K562 (cell line): ENCODE results near the gene IGFALS. TPM values are rescaled to one million over a fixed set of nuclear protein-coding genes. Genes with fewer than 3 reads are reported as not detected.

Experiments used
- ATF1 ChIP-seq, 2 experiments: fragments of 450-650 bp in 1 of 2; IDR thresholded peaks; 2 replicates each; pipeline ENCODE4 v1.6.1; 2016; ENCODE audit warnings: missing compliant biosample characterization in 1 of 2, missing genetic modification characterization in 1 of 2
- EWSR1 ChIP-seq: fragments of 450-650 bp; IDR thresholded peaks from 2 replicates; pipeline ENCODE4 v1.6.1; 2018; ENCODE audit warnings: borderline replicate concordance, mild to moderate bottlenecking, low read depth, moderate library complexity; ENCODE audit not compliant: partially characterized antibody
- LCOR ChIP-seq: sonication (generic); formaldehyde crosslinking; IDR thresholded peaks from 2 replicates; pipeline ENCODE4 v1.8.0; 2022; ENCODE audit warnings: mild to moderate bottlenecking, missing genetic modification reagents
- NCOA6 ChIP-seq: fragments of 450-650 bp; IDR thresholded peaks from 2 replicates; pipeline ENCODE4 v1.6.1; 2017; ENCODE audit warnings: mild to moderate bottlenecking
- RBM25 ChIP-seq: fragments of 200-400 bp; formaldehyde crosslinking; IDR thresholded peaks from 2 replicates; pipeline ENCODE4 v1.6.1; 2018; ENCODE audit warnings: low read length, low read depth, moderate library complexity; ENCODE audit not compliant: severe bottlenecking
- RFX1 ChIP-seq: fragments of 450-650 bp; IDR thresholded peaks from 2 replicates; pipeline ENCODE4 v1.6.1; 2016; ENCODE audit warnings: mild to moderate bottlenecking, moderate library complexity
- SMC3 ChIP-seq: conservative IDR thresholded peaks from 2 replicates; pipeline ENCODE4 v1.6.1; 2011; ENCODE audit warnings: low read depth, low read length, improper control_type of control experiment; ENCODE audit not compliant: insufficient read depth
- SRSF9 ChIP-seq: fragments of 200-400 bp; formaldehyde crosslinking; IDR thresholded peaks from 2 replicates; pipeline ENCODE4 v1.6.1; 2017; ENCODE audit warnings: low read depth, low read length, borderline replicate concordance
- TAF9B ChIP-seq: fragments of 450-650 bp; IDR thresholded peaks from 2 replicates; pipeline ENCODE4 v1.6.1; 2018; ENCODE audit warnings: mild to moderate bottlenecking; ENCODE audit not compliant: partially characterized antibody
- U2AF2 ChIP-seq: fragments of 200-400 bp; formaldehyde crosslinking; optimal IDR thresholded peaks from 2 replicates; pipeline ENCODE3; 2017; ENCODE audit warnings: low read depth, mild to moderate bottlenecking, low read length
- YBX1 ChIP-seq: fragments of 450-650 bp; IDR thresholded peaks from 2 replicates; pipeline ENCODE4 v1.7.1; 2016; ENCODE audit warnings: mild to moderate bottlenecking
- ZFPM2 ChIP-seq: fragments of 250-450 bp; sonication (Bioruptor Pico); IDR thresholded peaks from 2 replicates; pipeline ENCODE4 v1.5.1; 2022; ENCODE audit warnings: mild to moderate bottlenecking
- polyA plus RNA-seq, 8 experiments: library from polyadenylated mRNA; depleted of rRNA in 4 of 8; stranded (reverse) in 5 of 8; unstranded in 3 of 8; fragments of >200 nt; fragmentation: Nextera tagmentation in 2 of 8; fragmentation: Illumina TruSeq in 1 of 8; extraction: Ambion mirVana in 2 of 8; extraction: Trizol in 1 of 8; gene quantifications; 2 replicates each; pipeline versions ENCODE4 v1.2.1 to v1.2.3, GENCODE V29; 2011 to 2014; ENCODE audit warnings: inconsistent platforms in 1 of 8, missing spikeins in 1 of 8
- total RNA-seq, 7 experiments: library from RNA; depleted of rRNA in 6 of 7; stranded (reverse); fragments of >200 nt in 6 of 7; fragmentation: Illumina TruSeq in 2 of 7; extraction: Trizol in 2 of 7; gene quantifications; 2 replicates each; pipeline versions ENCODE4 v1.2.1 to v1.2.3, GENCODE V29; 2011 to 2021; ENCODE audit warnings: low replicate concordance in 1 of 7
- TF ChIP-seq, protein P1 (sequence below): IDR thresholded peaks from 3 replicates; pipeline ENCODE4 v1.6.1; 2011; ENCODE audit warnings: borderline replicate concordance, mild to moderate bottlenecking, moderate library complexity; ENCODE audit not compliant: insufficient read length; ENCODE audit errors: extremely low read depth
- TF ChIP-seq, protein P2 (sequence below): sonication (generic); formaldehyde crosslinking; IDR thresholded peaks from 2 replicates; pipeline ENCODE4 v1.8.1; 2022; ENCODE audit warnings: missing genetic modification reagents
- TF ChIP-seq, protein P3 (sequence below), 2 experiments: IDR thresholded peaks; 2 replicates each; pipeline ENCODE4 v1.6.1; 2011; ENCODE audit warnings: borderline replicate concordance in 1 of 2, control low read depth in 1 of 2, low read depth in 1 of 2, low read length in 1 of 2, mild to moderate bottlenecking in 1 of 2, mixed read lengths in 1 of 2, moderate library complexity in 1 of 2; ENCODE audit not compliant: insufficient read depth in 1 of 2, insufficient read length in 1 of 2, poor library complexity in 1 of 2, severe bottlenecking in 1 of 2; ENCODE audit errors: extremely low read depth in 1 of 2
- TF ChIP-seq, protein P4 (sequence below), 2 experiments: fragments of 250-450 bp in 1 of 2; fragments of 450-650 bp in 1 of 2; sonication (Bioruptor Pico) in 1 of 2; IDR thresholded peaks; 2 replicates each; pipeline versions ENCODE4 v1.6.1 to v1.8.0; 2016 to 2021; ENCODE audit warnings: mild to moderate bottlenecking in 2 of 2, moderate library complexity in 2 of 2, missing compliant biosample characterization in 1 of 2, missing genetic modification characterization in 1 of 2
- TF ChIP-seq, protein P5 (sequence below): fragments of 250-450 bp; sonication (Bioruptor Pico); IDR thresholded peaks from 2 replicates; pipeline ENCODE4 v1.5.0; 2021
- TF ChIP-seq, protein P6 (sequence below): sonication (generic); formaldehyde crosslinking; IDR thresholded peaks from 2 replicates; pipeline ENCODE4 v1.8.0; 2022; ENCODE audit warnings: missing genetic modification reagents, mild to moderate bottlenecking, borderline replicate concordance

The IGFALS gene
- total and polyA plus RNA-seq, 9 of the 15 experiments (the other 6 are each of a cell fraction or from before 2014, with no cell fraction given), result not detected

DNA sequence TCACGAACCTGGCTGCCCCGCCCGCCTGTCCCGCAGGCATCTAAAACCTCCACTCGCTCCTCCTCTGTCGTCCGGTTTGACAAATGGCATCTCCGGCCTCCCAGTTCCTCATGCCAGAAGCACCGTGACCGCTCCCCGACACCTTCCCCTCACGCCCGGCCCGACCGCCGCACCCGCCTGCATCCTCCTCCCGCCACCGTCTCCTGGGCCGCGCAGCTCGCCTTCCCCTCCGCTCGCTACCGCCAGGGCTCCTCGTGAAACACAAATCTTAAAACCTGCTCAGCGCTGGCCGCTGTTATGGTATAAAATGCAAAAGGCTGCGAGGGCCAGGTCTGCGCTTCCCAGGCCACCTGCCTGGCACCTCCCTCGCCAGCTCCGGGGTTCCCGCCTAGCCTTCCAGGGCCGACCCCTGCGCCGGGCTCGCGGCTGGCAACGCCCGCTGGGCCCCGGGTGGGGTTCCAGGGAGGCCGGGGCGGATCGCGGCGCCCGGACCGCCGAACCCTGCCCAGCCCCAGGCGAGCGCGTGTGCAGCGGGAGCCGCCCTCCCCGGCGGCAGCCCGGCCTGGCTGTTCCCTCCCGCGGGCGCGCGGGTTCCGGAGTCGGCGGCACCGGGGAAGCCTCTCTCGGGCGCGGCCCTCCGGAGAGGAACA lies 11.6 kb downstream of the IGFALS start (continued):
- TF ChIP-seq, protein P1, sequence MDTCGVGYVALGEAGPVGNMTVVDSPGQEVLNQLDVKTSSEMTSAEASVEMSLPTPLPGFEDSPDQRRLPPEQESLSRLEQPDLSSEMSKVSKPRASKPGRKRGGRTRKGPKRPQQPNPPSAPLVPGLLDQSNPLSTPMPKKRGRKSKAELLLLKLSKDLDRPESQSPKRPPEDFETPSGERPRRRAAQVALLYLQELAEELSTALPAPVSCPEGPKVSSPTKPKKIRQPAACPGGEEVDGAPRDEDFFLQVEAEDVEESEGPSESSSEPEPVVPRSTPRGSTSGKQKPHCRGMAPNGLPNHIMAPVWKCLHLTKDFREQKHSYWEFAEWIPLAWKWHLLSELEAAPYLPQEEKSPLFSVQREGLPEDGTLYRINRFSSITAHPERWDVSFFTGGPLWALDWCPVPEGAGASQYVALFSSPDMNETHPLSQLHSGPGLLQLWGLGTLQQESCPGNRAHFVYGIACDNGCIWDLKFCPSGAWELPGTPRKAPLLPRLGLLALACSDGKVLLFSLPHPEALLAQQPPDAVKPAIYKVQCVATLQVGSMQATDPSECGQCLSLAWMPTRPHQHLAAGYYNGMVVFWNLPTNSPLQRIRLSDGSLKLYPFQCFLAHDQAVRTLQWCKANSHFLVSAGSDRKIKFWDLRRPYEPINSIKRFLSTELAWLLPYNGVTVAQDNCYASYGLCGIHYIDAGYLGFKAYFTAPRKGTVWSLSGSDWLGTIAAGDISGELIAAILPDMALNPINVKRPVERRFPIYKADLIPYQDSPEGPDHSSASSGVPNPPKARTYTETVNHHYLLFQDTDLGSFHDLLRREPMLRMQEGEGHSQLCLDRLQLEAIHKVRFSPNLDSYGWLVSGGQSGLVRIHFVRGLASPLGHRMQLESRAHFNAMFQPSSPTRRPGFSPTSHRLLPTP, result no peak
- TF ChIP-seq, protein P2, sequence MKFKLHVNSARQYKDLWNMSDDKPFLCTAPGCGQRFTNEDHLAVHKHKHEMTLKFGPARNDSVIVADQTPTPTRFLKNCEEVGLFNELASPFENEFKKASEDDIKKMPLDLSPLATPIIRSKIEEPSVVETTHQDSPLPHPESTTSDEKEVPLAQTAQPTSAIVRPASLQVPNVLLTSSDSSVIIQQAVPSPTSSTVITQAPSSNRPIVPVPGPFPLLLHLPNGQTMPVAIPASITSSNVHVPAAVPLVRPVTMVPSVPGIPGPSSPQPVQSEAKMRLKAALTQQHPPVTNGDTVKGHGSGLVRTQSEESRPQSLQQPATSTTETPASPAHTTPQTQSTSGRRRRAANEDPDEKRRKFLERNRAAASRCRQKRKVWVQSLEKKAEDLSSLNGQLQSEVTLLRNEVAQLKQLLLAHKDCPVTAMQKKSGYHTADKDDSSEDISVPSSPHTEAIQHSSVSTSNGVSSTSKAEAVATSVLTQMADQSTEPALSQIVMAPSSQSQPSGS, result no peak
- TF ChIP-seq EWSR1 (no peak), SRSF9 (no peak), LCOR (CRISPR knock-in tag) (no peak), SMC3 (no peak), YBX1 (no peak), ATF1 (CRISPR knock-in tag; IDR thresholded peaks at IDR 0.05) (no peak), ATF1 (tag; IDR thresholded peaks at IDR 0.05) (no peak), NCOA6 (no peak), U2AF2 (no peak), TAF9B (no peak), RBM25 (no peak), RFX1 (no peak), ZFPM2 (CRISPR knock-in tag) (no peak)
- TF ChIP-seq, protein P3, sequence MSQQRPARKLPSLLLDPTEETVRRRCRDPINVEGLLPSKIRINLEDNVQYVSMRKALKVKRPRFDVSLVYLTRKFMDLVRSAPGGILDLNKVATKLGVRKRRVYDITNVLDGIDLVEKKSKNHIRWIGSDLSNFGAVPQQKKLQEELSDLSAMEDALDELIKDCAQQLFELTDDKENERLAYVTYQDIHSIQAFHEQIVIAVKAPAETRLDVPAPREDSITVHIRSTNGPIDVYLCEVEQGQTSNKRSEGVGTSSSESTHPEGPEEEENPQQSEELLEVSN (IDR thresholded peaks at IDR 0.05; ENCODE audit: borderline replicate concordance in 1 of 2, extremely low read depth in 1 of 2, insufficient read depth in 1 of 2, insufficient read length in 1 of 2, low read depth in 1 of 2, low read length in 1 of 2, poor library complexity in 1 of 2, severe bottlenecking in 1 of 2), result peak in 1 of 2 experiments; percentile 73
- TF ChIP-seq, protein P4, sequence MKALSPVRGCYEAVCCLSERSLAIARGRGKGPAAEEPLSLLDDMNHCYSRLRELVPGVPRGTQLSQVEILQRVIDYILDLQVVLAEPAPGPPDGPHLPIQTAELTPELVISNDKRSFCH (CRISPR knock-in tag; IDR thresholded peaks at IDR 0.05), result no peak
- TF ChIP-seq, protein P4 (tag; IDR thresholded peaks at IDR 0.05), result 0 out of 2 replicates have a peak, but pooled peaks have one; percentile 23
- TF ChIP-seq, protein P5, sequence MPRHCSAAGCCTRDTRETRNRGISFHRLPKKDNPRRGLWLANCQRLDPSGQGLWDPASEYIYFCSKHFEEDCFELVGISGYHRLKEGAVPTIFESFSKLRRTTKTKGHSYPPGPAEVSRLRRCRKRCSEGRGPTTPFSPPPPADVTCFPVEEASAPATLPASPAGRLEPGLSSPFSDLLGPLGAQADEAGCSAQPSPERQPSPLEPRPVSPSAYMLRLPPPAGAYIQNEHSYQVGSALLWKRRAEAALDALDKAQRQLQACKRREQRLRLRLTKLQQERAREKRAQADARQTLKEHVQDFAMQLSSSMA (CRISPR knock-in tag), result 0 out of 2 replicates have a peak, but pooled peaks have one; percentile 46
- TF ChIP-seq, protein P6, sequence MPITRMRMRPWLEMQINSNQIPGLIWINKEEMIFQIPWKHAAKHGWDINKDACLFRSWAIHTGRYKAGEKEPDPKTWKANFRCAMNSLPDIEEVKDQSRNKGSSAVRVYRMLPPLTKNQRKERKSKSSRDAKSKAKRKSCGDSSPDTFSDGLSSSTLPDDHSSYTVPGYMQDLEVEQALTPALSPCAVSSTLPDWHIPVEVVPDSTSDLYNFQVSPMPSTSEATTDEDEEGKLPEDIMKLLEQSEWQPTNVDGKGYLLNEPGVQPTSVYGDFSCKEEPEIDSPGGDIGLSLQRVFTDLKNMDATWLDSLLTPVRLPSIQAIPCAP, result no peak
